GM10266 (cell line): ENCODE measurements around the gene ZNF266.
A peak's percentile ranks its signal among the peaks of the same experiment; 100 is the strongest.

Experiments used
- DNase-seq: peaks from one replicate; pipeline ENCODE4 v3.0.0; 2012; ENCODE audit errors: extremely low spot score
- TF ChIP-seq, protein P1 (sequence below): IDR thresholded peaks from 2 replicates; pipeline ENCODE4 v1.5.1; 2012; ENCODE audit warnings: mild to moderate bottlenecking, low read depth; ENCODE audit not compliant: control insufficient read depth, insufficient read depth; ENCODE audit errors: missing control alignments

The ZNF266 gene

DNA sequence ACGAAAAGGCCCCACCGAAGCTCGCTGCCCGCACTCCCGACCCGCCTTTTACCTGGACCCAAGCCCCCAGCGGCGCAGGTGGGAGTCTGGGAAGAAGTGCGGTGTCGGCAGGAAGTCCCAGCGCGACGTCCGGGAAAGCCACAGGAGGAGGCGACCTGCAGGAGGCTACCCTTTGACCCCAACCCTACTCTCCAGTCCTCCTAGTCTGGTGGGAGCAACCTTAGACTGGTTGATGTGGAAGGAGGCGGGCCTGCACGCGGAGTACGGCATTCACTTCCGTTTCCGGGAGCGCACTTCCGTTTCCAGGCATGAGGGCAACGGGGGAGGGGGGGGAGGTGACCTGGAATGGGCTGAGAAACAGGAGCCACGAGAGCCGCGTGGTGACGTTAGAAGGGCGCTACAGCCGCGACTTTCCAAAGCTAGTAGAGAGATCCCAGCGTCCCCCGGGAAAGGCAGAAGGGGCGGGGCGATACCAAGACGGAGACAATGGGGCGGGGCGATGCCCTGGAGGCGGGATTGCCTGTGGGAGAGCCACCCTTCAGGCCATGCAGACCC lies 28.5 kb downstream of the ZNF266 start:
- peak; percentile 29 for DNase-seq
- TF ChIP-seq, protein P1, sequence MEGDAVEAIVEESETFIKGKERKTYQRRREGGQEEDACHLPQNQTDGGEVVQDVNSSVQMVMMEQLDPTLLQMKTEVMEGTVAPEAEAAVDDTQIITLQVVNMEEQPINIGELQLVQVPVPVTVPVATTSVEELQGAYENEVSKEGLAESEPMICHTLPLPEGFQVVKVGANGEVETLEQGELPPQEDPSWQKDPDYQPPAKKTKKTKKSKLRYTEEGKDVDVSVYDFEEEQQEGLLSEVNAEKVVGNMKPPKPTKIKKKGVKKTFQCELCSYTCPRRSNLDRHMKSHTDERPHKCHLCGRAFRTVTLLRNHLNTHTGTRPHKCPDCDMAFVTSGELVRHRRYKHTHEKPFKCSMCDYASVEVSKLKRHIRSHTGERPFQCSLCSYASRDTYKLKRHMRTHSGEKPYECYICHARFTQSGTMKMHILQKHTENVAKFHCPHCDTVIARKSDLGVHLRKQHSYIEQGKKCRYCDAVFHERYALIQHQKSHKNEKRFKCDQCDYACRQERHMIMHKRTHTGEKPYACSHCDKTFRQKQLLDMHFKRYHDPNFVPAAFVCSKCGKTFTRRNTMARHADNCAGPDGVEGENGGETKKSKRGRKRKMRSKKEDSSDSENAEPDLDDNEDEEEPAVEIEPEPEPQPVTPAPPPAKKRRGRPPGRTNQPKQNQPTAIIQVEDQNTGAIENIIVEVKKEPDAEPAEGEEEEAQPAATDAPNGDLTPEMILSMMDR: no peak

DNA sequence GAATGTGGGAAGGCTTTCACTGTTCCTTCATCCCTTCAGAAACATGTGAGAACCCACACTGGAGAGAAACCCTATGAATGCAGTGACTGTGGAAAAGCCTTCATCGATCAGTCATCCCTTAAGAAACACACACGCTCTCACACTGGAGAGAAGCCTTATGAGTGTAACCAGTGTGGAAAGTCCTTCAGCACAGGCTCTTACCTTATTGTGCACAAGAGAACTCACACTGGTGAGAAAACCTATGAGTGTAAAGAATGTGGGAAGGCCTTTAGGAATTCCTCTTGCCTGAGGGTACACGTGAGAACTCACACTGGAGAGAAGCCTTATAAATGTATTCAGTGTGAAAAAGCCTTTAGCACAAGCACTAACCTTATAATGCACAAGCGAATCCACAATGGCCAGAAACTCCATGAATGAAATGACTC lies 54.0 kb downstream of the ZNF266 start:
- TF ChIP-seq, protein P1: no peak
- no peak for DNase-seq

DNA sequence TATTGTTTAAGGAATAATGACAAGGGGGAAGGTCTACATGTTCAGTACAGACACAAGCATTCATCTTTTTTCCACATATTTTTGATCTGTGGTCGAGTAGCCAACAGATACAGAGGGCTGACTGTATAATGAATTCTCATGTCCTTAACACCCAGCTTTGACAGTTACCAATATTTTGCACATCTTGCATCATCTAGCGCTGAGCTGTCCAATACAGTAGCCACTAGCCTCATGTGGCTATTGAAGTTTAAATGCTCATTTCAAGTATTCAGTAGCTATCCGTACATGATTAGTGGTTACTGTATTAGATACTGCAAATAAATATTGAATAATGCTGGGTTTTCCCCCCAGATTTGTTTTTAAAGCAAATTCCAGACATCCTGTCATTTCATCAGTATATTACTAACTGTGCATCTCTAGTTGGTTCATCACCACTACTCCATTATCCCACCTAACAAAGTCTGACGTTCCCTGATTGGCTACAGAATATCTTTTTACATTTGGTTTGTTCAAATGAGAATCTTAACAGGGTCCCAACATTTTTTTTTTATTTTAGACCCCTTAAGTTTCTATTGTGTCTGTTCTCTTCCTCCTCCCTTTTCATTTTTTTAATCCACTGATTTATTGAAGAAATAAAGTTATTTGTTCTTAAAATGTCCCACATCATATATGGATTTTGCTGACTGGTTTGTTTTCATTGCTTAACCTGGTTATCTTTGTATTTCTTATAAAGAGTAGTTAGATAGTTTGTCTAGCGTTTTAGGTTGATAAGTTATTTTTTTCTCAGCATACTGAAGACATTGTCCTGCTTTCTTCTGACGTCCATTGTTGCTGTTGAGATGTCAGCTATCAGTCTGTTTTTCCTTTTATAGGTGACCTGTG lies 64.4 kb downstream of the ZNF266 start:
- DNase-seq: no peak
- TF ChIP-seq, protein P1: no peak

DNA sequence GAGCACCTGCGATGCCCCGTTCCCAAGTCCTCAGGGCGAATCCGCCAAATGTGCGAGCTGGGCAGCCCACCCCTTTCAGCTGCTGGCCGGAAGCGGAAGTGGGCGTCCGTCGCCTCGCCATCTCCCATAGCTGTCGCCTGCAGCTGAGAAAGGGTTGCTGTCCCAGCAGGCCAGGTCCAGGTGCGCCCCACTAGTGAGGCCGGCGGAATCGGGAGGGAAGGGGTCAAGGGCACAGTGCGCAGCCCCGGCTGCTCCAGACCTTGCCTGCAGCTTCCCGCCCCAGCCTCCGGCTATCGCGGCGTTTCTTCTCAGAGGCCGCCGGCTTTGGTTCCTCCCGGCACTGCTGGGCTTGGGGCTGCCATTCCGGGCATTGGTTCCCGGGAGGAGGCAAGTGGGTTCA lies 72.5 kb downstream of the ZNF266 start, which contains the start of gene ZNF177:
TSS of gene ZNF177 (plus strand) at position 109 of the 400 bp plus-strand sequence. CDS start 15,299 bp downstream, outside the sequence.
- no peak for DNase-seq
- TF ChIP-seq, protein P1: no peak
